Endothelial cell of umbilical vein (primary cell): ENCODE results near the gene TAX1BP3. TPM values are rescaled to one million over a fixed set of nuclear protein-coding genes. Genes with fewer than 3 reads are reported as not detected.

Experiments used
- BruUV-seq: library from RNA; stranded (reverse); fragments of 400-500 nt; replicated peaks from 2 replicates; lab custom pipeline; 2021; lab: Mats Ljungman, UMichigan
- CTCF ChIA-PET: fragments of 300-600, 350-600 bp; sonication (Branson Sonifier 250); formaldehyde crosslinking; loops from one replicate; lab custom pipeline; 2021; ENCODE audit warnings: antibody characterized with exemption, inconsistent platforms; lab: Charles Lee
- POLR2A ChIA-PET: fragments of 300-600, 350-600 bp; sonication (Branson Sonifier 250); formaldehyde crosslinking; loops from one replicate; lab custom pipeline; 2021; ENCODE audit warnings: antibody characterized with exemption, inconsistent platforms; lab: Charles Lee
- DNase-seq: peaks from one replicate; pipeline ENCODE4 v3.0.0-alpha.2; 2011; ENCODE audit warnings: low read depth, low spot score
- FAIRE-seq: peaks from 2 replicates; lab custom pipeline; 2011; peaks lifted over from hg19 to GRCh38; lab: Jason Lieb, UNC
- H2AFZ ChIP-seq: 2 replicates; pipeline ENCODE4 v1.6.0; 2012; ENCODE audit warnings: low read depth, low read length, control low read depth, inconsistent platforms
- H3K27ac ChIP-seq: 2 replicates; pipeline ENCODE4 v1.5.1; 2011; ENCODE audit warnings: low read depth, mild to moderate bottlenecking, control low read depth, low read length, moderate library complexity; ENCODE audit not compliant: insufficient read depth
- H3K27me3 ChIP-seq, 2 experiments: 2 replicates each; pipeline versions ENCODE4 v1.6.0 to v1.6.1; 2011; ENCODE audit warnings: low read length in 2 of 2, mixed read lengths in 1 of 2; ENCODE audit not compliant: control insufficient read depth in 2 of 2, insufficient read depth in 2 of 2
- H3K36me3 ChIP-seq, 2 experiments: 2 replicates in 1 of 2; 3 replicates in 1 of 2; pipeline ENCODE4 v1.5.1; 2011; ENCODE audit warnings: low read length in 2 of 2, mild to moderate bottlenecking in 1 of 2, moderate library complexity in 1 of 2; ENCODE audit not compliant: control insufficient read depth in 2 of 2, insufficient read depth in 2 of 2; ENCODE audit errors: extremely low read depth in 1 of 2
- H3K4me1 ChIP-seq: 3 replicates; pipeline ENCODE4 v1.5.1; 2011; ENCODE audit warnings: mild to moderate bottlenecking, low read length; ENCODE audit not compliant: control insufficient read depth, insufficient read depth; ENCODE audit errors: extremely low read depth
- H3K4me2 ChIP-seq: 2 replicates; pipeline ENCODE4 v1.6.1; 2011; ENCODE audit warnings: low read length, control low read depth, mixed read lengths; ENCODE audit not compliant: insufficient read depth
- H3K4me3 ChIP-seq, 3 experiments: fragments of 200-600 bp in 1 of 3; sonication (generic), shearing (Covaris generic) in 1 of 3; replicated peaks in 1 of 3; 2 replicates each; pipeline ENCODE4 v1.5.1; 2011 to 2016; ENCODE audit warnings: control low read depth in 3 of 3, low read length in 3 of 3, mild to moderate bottlenecking in 2 of 3, inconsistent platforms in 1 of 3, low read depth in 1 of 3, moderate library complexity in 1 of 3; ENCODE audit not compliant: insufficient read depth in 1 of 3
- H3K79me2 ChIP-seq: 2 replicates; pipeline ENCODE4 v1.6.0; 2012; ENCODE audit warnings: low read length, inconsistent platforms; ENCODE audit not compliant: control insufficient read depth, insufficient read depth
- H3K9ac ChIP-seq: replicated peaks from 2 replicates; pipeline ENCODE3; 2011; ENCODE audit warnings: low read length, control low read depth; ENCODE audit not compliant: insufficient read depth; ENCODE audit errors: extremely low read depth
- H3K9me1 ChIP-seq: replicated peaks from 3 replicates; pipeline ENCODE4 v1.6.0; 2011; ENCODE audit warnings: mild to moderate bottlenecking, low read length; ENCODE audit not compliant: control insufficient read depth, insufficient read depth; ENCODE audit errors: extremely low read depth
- H3K9me3 ChIP-seq: replicated peaks from 2 replicates; pipeline ENCODE4 v1.5.1; 2012; ENCODE audit warnings: low read length, inconsistent platforms; ENCODE audit not compliant: control insufficient read depth, insufficient read depth
- H4K20me1 ChIP-seq: replicated peaks from 2 replicates; pipeline ENCODE3; 2011; ENCODE audit warnings: mild to moderate bottlenecking, low read length; ENCODE audit not compliant: control insufficient read depth, insufficient read depth; ENCODE audit errors: extremely low read depth
- POLR2A ChIP-seq: IDR thresholded peaks from 2 replicates; pipeline ENCODE4 v1.6.1; 2012; ENCODE audit warnings: low read depth, mild to moderate bottlenecking, control low read depth, low read length
- POLR2AphosphoS5 ChIP-seq: IDR thresholded peaks from 2 replicates; pipeline ENCODE4 v1.6.1; 2012; ENCODE audit warnings: low read depth, mild to moderate bottlenecking, control low read depth, low read length, moderate library complexity; ENCODE audit not compliant: insufficient read depth
- dilution Hi-C: fragments of 300-500 bp; cut with MboI; formaldehyde crosslinking; loops from one replicate; pipeline ENCODE4 v1.15.0; 2019; ENCODE audit warnings: low sequenced_read_pairs; ENCODE audit not compliant: extremely low pct_ligation_motif_present
- intact Hi-C: fragments of 100-400 bp; cut with micrococcal nuclease; formaldehyde crosslinking; loops from one replicate; pipeline ENCODE4 v1.10.0; 2022
- polyA plus RNA-seq, 4 experiments: library from polyadenylated mRNA; depleted of rRNA in 3 of 4; stranded (reverse) in 3 of 4; unstranded in 1 of 4; fragments of >200 nt; gene quantifications; 2 replicates each; pipeline versions ENCODE4 v1.2.1 to v1.2.3, GENCODE V29; 2011 to 2012; ENCODE audit warnings: missing spikeins in 1 of 4
- total RNA-seq: library from RNA; stranded (reverse); gene quantifications from 2 replicates; pipeline ENCODE4 v1.2.3, GENCODE V29; 2021
- TF ChIP-seq, protein P1 (sequence below): IDR thresholded peaks from 2 replicates; pipeline ENCODE4 v1.6.1; 2011; ENCODE audit not compliant: insufficient read depth, insufficient read length
- TF ChIP-seq, protein P2 (sequence below), 2 donors: IDR thresholded peaks; 1 replicate in 1 of 2; 2 replicates in 1 of 2; pipeline ENCODE4 v1.5.1; 2011; ENCODE audit warnings: low read length in 2 of 2, mild to moderate bottlenecking in 2 of 2, moderate library complexity in 2 of 2, control low read depth in 1 of 2, inconsistent platforms in 1 of 2, low read depth in 1 of 2; ENCODE audit not compliant: insufficient read depth in 1 of 2; ENCODE audit errors: extremely low read depth in 1 of 2

The TAX1BP3 gene
- total and polyA plus RNA-seq, 2 donors (not counting 3 experiments of a cell fraction or from before 2014, with no cell fraction given) = 254 to 315 TPM

DNA sequence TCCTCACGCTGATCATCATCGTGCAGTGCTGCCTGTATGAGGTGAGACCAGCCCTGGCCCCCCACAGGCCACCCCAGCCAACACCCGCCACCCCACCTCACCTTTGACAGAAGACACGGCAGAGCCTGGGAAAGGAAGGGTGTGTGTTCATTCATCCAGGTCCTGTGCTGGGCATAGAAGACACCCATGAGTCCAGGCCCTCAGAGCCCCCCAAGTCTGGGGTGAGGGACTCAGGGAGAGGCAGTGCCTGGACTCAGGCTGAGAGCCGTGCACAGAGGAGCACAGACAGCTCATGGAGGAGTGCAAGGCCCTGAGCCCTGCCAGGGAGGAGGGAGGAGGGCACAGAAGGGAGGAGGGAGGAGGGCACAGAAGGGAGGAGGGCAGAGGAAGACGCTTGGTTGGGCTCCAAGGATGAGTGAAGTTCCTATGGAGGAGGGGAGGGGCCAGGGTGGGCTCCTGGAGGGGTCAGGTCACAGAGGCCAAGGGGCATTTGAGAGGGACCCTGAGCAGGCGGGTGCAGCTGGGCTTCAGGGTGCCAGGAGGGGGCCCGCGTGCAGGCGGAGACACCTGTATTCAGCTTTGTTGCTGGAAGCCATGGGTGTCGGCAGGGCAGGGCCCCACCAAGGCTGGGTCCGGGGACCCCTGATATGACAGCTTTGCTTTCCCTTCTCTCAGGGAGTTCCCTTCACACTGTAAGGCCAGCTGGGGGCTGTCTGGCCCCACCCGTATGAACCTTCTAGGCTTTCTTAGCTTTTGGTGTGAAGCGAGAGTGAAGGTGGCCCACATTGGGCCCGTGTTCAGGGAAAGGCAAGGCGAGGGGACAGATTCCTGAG lies 11.4 kb downstream of the TAX1BP3 start:
- Histone ChIP-seq H4K20me1 (no peaks in the 10 kb centered on the region), H3K27me3 (no peaks in the 10 kb centered on the region), H3K4me1 (peaks cover 6% of the 10 kb centered on the region), H3K9me3 (no peaks in the 10 kb centered on the region), H3K36me3 (no peaks in the 10 kb centered on the region), H3K9me1 (no peaks in the 10 kb centered on the region), H3K79me2 (no peaks in the 10 kb centered on the region), H3K4me3 (no peak overlapping the region), H3K9ac (no peak overlapping the region), H3K27ac (no peak overlapping the region), H3K4me2 (no peak overlapping the region), H2AFZ (no peak overlapping the region)
- intact Hi-C loops (no loop called here), dilution Hi-C loops (no loop called here)
- no TSS peak for BruUV-seq
- ChIA-PET CTCF (interaction anchor here (1.2 kb wide), 1 partner anchor 54 kb away, joined by 3 read pairs; no protein-coding TSS in a partner anchor), POLR2A (interaction anchor here (4.2 kb wide), 1 partner anchor 11 kb away, joined by 17 read pairs; the partner anchor contains the start of genes EMC6 and TAX1BP3)
- no peak for DNase-seq
- FAIRE-seq = no peak
- TF ChIP-seq, protein P1, sequence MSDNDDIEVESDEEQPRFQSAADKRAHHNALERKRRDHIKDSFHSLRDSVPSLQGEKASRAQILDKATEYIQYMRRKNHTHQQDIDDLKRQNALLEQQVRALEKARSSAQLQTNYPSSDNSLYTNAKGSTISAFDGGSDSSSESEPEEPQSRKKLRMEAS = no peak
- TF ChIP-seq POLR2A = peak; percentile 18

DNA sequence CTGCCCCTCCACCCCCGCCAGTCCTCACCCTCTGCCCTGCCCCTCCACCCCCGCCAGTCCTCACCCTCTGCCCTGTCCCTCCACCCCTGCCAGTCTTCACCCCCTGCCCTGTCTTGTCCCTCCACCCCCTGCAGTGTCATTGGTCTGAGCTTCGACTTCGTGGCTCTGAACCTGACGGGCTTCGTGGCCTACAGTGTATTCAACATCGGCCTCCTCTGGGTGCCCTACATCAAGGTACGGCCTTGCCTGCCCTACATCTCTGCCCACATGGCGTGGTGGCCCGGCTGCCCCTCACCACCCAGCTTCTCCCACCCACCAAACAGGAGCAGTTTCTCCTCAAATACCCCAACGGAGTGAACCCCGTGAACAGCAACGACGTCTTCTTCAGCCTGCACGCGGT lies 12.0 kb downstream of the TAX1BP3 start:
- Histone ChIP-seq H3K36me3 (no peaks in the 10 kb centered on the region), H3K9me3 (no peaks in the 10 kb centered on the region), H4K20me1 (no peaks in the 10 kb centered on the region), H3K79me2 (no peaks in the 10 kb centered on the region), H3K4me2 (no peak overlapping the region), H2AFZ (no peak overlapping the region), H3K27me3 (no peaks in the 10 kb centered on the region), H3K4me1 (peaks cover 6% of the 10 kb centered on the region), H3K9ac (no peak overlapping the region), H3K4me3 (no peak overlapping the region), H3K9me1 (no peaks in the 10 kb centered on the region), H3K27ac (no peak overlapping the region)
- DNase-seq = no peak
- dilution Hi-C loops = no loop called here
- ChIA-PET POLR2A (interaction anchor here (4.2 kb wide), 1 partner anchor 11 kb away, joined by 17 read pairs; the partner anchor contains the start of genes EMC6 and TAX1BP3), CTCF (no interaction called here)
- TF ChIP-seq, protein P2, sequence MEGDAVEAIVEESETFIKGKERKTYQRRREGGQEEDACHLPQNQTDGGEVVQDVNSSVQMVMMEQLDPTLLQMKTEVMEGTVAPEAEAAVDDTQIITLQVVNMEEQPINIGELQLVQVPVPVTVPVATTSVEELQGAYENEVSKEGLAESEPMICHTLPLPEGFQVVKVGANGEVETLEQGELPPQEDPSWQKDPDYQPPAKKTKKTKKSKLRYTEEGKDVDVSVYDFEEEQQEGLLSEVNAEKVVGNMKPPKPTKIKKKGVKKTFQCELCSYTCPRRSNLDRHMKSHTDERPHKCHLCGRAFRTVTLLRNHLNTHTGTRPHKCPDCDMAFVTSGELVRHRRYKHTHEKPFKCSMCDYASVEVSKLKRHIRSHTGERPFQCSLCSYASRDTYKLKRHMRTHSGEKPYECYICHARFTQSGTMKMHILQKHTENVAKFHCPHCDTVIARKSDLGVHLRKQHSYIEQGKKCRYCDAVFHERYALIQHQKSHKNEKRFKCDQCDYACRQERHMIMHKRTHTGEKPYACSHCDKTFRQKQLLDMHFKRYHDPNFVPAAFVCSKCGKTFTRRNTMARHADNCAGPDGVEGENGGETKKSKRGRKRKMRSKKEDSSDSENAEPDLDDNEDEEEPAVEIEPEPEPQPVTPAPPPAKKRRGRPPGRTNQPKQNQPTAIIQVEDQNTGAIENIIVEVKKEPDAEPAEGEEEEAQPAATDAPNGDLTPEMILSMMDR (IDR thresholded peaks at IDR 0.05; ENCODE audit: extremely low read depth in 1 of 2, insufficient read depth in 1 of 2, low read depth in 1 of 2, low read length in 2 of 2) = no peak
- TF ChIP-seq POLR2AphosphoS5 = no peak
- no TSS peak for BruUV-seq
- no peak for FAIRE-seq
- intact Hi-C loops = no loop called here
